Activated naive CD4-positive, alpha-beta T cell treated with anti-CD3 and anti-CD28 coated beads, Interleukin-2, amount 50 U/mL, for 72 hours (primary cell): ENCODE data around the gene SNTG2. TPM values are rescaled to one million over a fixed set of nuclear protein-coding genes. Genes with fewer than 3 reads are reported as not detected.
A peak's percentile ranks its signal among the peaks of the same experiment; 100 is the strongest.

Experiments used
- ATAC-seq, 2 donors: fragments of 150-1000 bp; cut with Tn5 transposase; 2 replicates each; pipeline ENCODE4 v1.10.0; 2021; ENCODE audit warnings: mild to moderate bottlenecking in 2 of 2, moderate library complexity in 2 of 2
- DNase-seq, 2 donors: peaks; one replicate each; pipeline ENCODE4 v3.0.0; 2021 to 2022; ENCODE audit warnings: low spot score in 2 of 2
- H3K27ac Mint-ChIP-seq, 2 donors: one replicate each; pipeline ENCODE4 v1.8.0; 2022; ENCODE audit warnings: mild to moderate bottlenecking in 2 of 2, mixed read lengths in 2 of 2
- H3K36me3 Mint-ChIP-seq, 2 donors: one replicate each; pipeline ENCODE4 v1.8.0; 2022; ENCODE audit warnings: mixed read lengths in 2 of 2
- H3K9me3 Mint-ChIP-seq, 2 donors: one replicate each; pipeline ENCODE4 v1.8.0; 2022; ENCODE audit warnings: mixed read lengths in 2 of 2
- total RNA-seq, 2 donors: library from RNA; stranded (reverse); gene quantifications; one replicate each; pipeline ENCODE4 v1.2.3, GENCODE V29; 2022

Gene SNTG2
- total RNA-seq, 2 donors from 2014 or later, result 0.27 to 2.6 TPM

DNA sequence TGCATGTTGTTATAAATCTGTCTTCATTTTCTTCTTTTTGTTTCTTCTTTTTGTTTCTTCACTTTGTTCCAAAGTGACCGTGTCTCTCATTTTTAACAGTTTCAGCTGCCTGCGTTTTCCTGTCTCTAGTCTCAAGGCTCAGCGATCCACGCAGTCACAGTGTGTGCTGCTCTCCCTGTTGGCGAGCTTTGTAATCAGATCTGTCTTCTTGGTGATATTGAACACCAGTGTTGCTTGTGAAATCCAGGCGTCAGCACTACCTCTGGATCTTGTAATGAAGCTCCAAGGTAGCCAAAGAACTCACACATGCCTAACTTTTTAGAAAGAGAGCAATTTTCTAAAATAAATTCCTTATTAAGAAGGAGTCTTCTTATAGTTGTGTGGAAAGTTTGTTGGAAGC lies 13.2 kb downstream of the SNTG2 start:
- Mint-ChIP-seq H3K36me3 (no peaks in the 10 kb centered on the region), H3K9me3 (peaks cover 0 to 6% of the 10 kb centered on the region in 2 donors), H3K27ac (no peak overlapping the region)
- DNase-seq, result no peak
- ATAC-seq, result no peak

DNA sequence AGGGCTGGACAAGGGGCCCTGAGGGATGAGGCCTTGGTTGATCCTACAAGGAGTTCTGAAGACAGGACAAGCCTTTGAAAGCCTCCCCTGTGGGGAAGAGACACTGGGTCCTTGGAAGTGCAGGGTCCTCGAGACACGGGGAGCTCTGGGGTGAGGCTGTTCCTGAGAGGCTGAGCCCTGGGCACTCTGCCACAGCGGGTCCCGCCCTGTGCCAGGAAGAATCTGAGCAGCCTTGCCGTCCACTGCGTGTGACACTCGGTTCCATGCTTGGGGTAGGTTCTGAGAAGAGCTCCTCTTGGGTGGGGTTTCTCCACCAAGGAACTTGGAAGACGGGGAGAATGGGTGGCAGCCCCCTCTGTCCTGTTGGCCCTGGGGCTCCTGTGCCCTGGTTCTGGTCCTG lies 13.9 kb downstream of the SNTG2 start:
- no peak overlapping the region for H3K27ac Mint-ChIP-seq
- H3K36me3 Mint-ChIP-seq, result no peaks in the 10 kb centered on the region
- DNase-seq, result no peak
- no peak for ATAC-seq
- H3K9me3 Mint-ChIP-seq, result peaks cover 0 to 6% of the 10 kb centered on the region in 2 donors

DNA sequence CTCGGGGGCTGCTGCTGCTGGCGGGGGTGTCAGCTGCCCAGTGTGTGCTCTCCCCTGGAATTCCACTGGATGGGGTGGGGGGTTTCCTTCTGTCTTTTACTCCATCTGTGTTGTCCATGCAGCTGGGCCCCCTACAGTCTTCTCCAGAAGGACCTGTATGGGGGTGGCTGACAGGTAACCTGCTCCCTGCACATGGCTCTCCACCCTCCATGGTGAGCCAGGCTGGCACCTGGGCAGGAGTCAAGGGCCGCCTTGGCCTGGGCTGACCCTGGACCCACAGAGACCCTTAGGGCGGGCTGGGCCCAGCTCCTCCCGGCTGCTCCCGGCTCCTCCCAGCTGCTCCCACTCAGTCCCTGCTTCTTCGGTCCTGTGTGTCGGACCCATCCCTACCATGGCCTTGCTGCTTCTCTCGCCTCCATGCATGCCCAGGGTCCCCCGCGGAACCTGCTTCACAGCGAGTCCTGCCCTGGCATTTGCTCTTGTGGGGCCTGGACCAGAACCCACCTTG lies 15.0 kb downstream of the SNTG2 start:
- ATAC-seq, result no peak
- Mint-ChIP-seq H3K36me3 (peaks cover under 1% of the 10 kb centered on the region in 2 donors), H3K27ac (no peak overlapping the region), H3K9me3 (peaks cover 0 to 6% of the 10 kb centered on the region in 2 donors)
- DNase-seq, result no peak

DNA sequence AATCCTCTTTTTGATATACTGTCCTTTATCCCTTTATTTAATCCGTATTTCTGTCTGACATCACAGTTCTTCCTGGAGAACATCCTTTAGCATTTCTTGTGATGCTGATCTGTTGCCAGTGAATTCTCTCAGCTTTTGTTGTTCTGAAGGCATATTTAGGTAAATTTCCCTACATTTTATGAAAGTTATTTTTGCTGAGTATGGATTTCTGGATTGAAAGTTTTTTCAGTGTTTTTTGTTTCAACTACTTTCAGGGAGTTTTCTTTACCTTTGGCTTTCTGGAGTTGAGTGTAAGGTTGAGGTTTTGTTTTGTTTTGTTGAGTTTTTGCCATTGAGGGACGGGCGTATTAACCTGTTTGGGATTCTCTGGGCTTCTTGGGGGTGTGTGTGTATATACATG lies 22.5 kb downstream of the SNTG2 start:
- H3K36me3 Mint-ChIP-seq, result peaks cover 24 to 29% of the 10 kb centered on the region in 2 donors
- ATAC-seq (no peak), DNase-seq (no peak)
- H3K27ac Mint-ChIP-seq, result no peak overlapping the region
- H3K9me3 Mint-ChIP-seq, result peaks cover 12 to 31% of the 10 kb centered on the region in 2 donors

DNA sequence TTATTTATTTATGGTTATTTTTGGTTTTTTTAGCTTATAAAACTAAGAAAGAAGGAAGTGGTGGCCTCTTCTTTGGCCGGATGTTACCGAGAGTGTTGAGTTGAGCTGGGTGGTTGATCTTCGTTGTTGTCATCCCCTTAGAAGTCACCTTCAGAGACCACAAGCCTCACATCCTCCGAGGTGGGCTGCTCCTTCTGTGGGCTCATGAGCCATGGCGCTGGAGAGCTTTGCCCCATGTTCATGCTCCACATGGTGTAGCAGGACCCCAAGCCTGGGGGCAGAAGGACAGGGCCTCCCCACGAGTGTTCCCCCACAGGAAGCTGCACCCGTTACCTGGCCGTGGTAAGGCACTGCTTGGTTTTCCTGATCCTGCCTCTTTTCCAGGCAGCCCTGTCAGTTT lies 23.4 kb downstream of the SNTG2 start:
- H3K27ac Mint-ChIP-seq, result peak overlapping the region in 1 of 2 donors; percentile 77
- peak; percentile 85 to 89 for ATAC-seq
- DNase-seq, result peak in 1 of 2 donors; percentile 13
- peaks cover 6 to 31% of the 10 kb centered on the region in 2 donors for H3K9me3 Mint-ChIP-seq
- H3K36me3 Mint-ChIP-seq, result peaks cover 24 to 29% of the 10 kb centered on the region in 2 donors

DNA sequence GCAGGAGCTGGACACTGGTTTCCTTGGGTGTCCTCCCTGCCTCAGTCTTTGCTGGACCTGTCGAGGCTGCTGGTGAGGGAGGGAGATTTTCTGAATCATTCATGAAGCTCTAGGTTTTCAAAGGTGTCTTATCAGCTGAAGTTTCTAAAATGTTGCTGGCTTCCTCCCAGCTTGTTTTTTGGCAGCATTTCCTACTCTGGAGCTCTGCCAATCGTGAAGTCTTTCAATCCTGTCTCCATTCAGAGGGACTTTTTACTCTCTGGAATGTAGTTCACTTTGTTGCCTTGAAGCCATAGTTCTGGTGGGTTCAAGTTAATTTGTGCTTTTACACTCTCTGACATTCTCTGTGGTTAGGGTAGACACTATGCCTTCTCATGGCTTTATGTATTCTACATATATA lies 23.9 kb downstream of the SNTG2 start:
- ATAC-seq (peak; percentile 43 to 45), DNase-seq (no peak)
- Mint-ChIP-seq H3K36me3 (peaks cover 24 to 29% of the 10 kb centered on the region in 2 donors), H3K27ac (no peak overlapping the region), H3K9me3 (peaks cover 6 to 31% of the 10 kb centered on the region in 2 donors)

DNA sequence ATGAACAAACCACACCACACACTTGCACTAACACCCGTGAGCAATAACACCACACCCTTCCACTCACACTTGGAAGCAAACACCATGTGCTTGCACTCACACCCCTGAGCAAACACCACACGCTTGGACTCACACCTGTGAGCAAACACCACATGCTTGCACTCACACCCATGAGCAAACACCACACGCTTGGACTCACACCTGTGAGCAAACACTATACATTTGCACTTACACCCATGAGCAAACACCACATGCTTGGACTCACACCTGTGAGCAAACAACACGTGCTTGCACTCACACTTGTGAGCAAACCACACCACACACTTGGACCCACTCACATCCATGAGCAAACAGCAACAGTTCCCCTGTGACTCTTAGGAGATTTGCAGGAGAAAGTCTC lies 24.4 kb downstream of the SNTG2 start:
- DNase-seq, result no peak
- peaks cover 24 to 29% of the 10 kb centered on the region in 2 donors for H3K36me3 Mint-ChIP-seq
- H3K9me3 Mint-ChIP-seq, result peaks cover 6 to 31% of the 10 kb centered on the region in 2 donors
- ATAC-seq, result no peak
- H3K27ac Mint-ChIP-seq, result no peak overlapping the region

DNA sequence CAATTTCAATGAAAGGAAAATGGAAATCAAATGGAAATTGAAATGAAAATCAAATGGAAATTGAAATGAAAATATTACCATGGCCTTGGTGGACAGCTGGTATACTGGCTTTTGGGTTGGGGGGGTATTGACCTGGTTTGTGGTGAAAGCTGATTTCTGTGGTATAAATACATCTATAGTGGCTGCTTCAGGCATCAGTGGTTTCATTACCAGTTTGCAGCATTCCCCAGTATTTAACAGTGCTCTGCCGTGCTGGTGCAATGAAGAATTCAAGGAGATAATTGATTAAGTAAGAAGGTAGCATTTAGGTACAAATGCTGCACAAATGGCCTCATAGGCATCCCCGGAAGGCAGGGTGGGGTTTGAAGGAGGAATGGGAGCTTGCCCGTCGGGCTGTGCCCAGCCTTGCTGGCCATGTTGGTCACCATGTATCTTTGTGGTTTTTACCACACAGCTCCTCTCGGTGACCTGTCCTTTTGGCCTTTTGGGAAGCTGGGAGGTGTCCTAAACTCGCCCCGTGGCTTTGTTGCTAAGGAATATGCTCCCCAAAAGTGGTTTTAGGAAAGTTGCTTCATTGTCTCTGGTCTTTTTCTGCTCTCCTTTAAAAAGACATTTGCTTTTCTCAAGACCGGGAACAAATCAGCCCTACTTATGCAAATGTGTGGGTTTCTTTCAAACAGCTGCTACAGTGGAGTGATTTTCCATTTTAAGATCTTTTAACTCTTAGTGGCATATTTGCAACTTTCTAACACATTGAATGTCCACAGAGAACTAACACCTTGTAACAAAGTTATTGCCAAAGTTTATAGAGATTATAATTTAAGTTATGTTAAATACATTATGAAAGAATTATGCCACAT lies 28.6 kb downstream of the SNTG2 start:
- H3K36me3 Mint-ChIP-seq, result peaks cover 0 to 6% of the 10 kb centered on the region in 2 donors
- no peak overlapping the region for H3K27ac Mint-ChIP-seq
- no peak for ATAC-seq
- peaks cover 3 to 4% of the 10 kb centered on the region in 2 donors for H3K9me3 Mint-ChIP-seq
- no peak for DNase-seq

DNA sequence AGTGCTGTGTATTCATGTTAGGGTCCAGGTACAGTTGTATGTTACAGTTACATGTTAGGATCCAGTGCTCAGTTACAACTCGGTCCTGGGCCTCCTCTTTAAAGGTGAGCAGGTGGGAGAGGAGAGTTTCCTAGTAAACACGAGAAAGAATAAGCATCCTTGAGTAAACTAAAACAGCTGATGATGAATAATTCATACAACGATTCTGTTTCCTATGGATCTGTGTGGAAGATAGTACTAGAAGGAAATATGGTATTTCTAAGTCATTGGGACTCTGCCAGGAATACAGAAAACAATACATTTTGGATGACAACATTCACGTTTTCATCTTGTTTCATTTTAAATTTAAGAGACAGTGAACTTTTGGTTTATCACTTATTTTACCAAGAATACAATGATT lies 29.5 kb downstream of the SNTG2 start:
- DNase-seq (no peak), ATAC-seq (no peak)
- Mint-ChIP-seq H3K36me3 (peaks cover 0 to 1% of the 10 kb centered on the region in 2 donors), H3K9me3 (peaks cover under 1 to 4% of the 10 kb centered on the region in 2 donors), H3K27ac (no peak overlapping the region)

DNA sequence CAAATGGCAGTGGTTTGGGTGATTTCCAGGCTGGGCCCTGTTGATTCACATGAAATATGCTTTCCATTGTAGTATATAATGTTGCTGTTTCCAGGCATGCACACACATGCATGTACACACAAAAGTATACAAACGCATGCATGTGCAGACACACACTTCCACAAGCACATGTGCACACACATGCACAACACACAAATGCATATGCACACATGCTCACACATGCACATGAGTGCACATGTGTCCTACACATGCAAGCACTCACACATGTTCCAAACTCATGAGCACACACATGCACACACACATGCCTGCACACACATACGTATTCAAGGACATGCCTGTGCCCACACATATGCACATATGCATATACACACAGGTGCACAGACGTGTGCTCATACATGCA lies 30.6 kb downstream of the SNTG2 start:
- ATAC-seq, result no peak
- Mint-ChIP-seq H3K36me3 (no peaks in the 10 kb centered on the region), H3K27ac (no peak overlapping the region), H3K9me3 (peaks cover 0 to 4% of the 10 kb centered on the region in 2 donors)
- DNase-seq, result no peak

DNA sequence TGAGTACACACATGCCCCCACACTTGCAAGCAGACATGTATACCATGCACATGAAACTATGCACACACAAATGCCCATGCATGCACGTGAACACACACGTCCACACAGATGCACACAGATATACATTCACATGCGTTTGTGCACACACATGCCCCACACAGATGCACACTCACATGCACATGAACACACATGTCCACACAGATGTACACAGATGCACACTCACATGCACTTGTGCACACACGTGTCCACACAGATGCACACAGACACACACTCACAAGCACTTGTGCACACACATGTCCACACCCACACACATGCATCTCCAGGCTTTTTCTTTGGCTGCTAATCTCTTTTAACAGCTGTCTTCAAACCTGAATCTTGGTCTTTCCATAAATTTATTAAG lies 31.1 kb downstream of the SNTG2 start:
- H3K36me3 Mint-ChIP-seq, result no peaks in the 10 kb centered on the region

DNA sequence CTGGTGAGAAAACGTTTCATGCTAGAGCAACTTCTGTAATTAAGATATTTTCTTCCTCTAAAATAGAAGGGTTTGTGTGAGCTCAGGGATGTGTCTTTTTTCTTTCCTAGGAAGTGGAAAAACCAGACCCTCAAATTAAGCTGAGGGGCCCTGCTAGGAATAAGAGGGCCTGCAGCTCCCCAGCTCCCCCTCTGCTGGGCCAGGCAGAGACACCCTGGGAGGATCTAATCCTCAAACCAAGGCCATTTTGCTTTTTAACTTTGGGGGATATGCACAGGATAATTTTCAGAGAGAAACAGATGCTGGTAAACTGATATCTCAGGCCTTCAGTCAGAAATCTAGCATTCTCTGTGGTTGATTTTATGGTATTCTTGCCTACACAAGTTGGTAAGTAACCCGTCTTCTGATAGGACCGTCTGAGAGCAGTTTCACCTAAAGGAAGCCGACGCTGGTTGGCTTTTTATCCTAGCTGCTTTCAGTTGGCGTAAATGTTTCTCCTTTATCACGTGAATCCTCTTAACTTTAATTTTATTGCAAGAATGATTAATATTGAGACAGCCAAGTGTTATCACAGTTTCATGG lies 34.8 kb downstream of the SNTG2 start:
- no peaks in the 10 kb centered on the region for H3K36me3 Mint-ChIP-seq
- H3K27ac Mint-ChIP-seq, result peak overlapping the region in 1 of 2 donors; percentile 76
- DNase-seq (no peak), ATAC-seq (peak; percentile 61 to 63)
- H3K9me3 Mint-ChIP-seq, result no peaks in the 10 kb centered on the region

More for the DNA sequence above, 31.1 kb downstream of the SNTG2 start:
- ATAC-seq (no peak), DNase-seq (no peak)
- H3K27ac Mint-ChIP-seq, result no peak overlapping the region
- peaks cover 0 to 4% of the 10 kb centered on the region in 2 donors for H3K9me3 Mint-ChIP-seq

DNA sequence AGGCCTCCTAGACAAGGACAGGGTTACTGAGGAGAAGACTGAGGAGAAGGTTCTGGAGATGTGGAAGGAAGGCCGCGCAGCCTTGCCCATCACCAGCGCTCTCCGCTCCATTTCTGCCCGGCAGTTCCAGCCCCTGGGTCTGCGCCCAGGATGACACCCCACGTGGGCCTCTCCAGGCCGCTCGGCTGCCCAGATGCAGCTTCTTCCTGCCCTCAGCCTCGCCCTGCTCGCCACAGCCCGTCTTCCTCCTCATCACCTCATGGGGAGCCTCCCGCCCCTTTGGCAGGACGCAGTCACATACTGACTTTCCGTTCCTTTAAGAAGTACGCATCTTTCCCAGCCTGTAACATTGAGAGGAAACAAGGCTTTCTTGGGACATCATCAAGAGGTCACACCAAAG lies 37.1 kb downstream of the SNTG2 start:
- Mint-ChIP-seq H3K9me3 (no peaks in the 10 kb centered on the region), H3K36me3 (no peaks in the 10 kb centered on the region), H3K27ac (no peak overlapping the region)
- DNase-seq, result no peak
- no peak for ATAC-seq

DNA sequence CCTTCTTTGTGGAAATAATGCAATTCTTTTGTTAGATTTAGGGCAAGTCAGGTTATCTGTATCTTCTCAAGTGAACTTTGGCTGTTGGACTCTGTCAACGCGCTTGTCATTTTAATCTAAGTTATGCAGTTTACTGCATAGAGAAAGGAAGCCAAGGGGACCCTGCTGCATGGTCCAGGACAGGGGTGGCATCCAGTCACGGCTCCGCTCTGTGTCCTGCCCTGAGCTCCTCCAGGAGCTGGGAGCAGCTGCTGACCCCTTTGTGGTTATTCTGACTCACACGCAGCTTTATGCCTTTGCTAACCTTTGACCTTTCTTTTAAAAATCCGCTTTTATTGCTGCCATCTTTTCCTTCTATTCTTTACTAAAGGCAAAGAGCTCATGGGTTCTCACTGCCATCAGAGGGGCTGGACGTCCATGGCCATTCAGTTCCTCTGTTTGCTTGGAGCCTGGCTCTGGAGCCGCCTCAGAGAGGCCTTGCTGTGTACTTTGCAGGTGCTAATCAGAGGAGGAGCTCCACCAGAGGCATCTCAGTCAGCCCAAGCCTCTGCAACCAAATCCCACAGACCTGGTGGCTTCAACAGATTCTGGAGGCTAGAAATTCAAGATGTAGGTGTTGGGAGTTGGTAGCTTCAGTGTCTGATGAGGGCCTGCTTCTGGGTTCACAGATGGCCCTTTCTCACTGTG lies 39.3 kb downstream of the SNTG2 start:
- H3K36me3 Mint-ChIP-seq, result no peaks in the 10 kb centered on the region
- no peaks in the 10 kb centered on the region for H3K9me3 Mint-ChIP-seq
- H3K27ac Mint-ChIP-seq, result no peak overlapping the region
- ATAC-seq (no peak), DNase-seq (no peak)

DNA sequence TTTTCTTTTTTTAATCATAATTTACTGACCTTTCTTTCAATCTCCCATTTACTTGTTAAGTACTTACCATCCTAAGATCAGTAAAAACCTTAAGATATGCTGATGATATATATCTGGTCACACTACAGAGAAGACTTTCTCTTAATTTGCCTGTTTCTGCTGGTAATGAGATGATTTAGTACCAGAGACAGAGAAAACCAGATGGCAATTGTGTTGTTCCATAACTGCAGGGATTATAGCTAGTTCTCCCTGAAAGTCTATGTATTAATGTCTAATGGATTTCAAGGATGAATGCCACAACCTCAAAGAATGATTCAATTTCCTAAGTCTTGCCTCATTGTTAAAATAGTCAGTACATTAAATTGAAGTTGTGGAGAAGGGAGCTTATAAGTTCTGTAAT lies 40.3 kb downstream of the SNTG2 start:
- DNase-seq (no peak), ATAC-seq (no peak)
- H3K27ac Mint-ChIP-seq, result no peak overlapping the region
- H3K36me3 Mint-ChIP-seq, result peaks cover 0 to 7% of the 10 kb centered on the region in 2 donors
- no peaks in the 10 kb centered on the region for H3K9me3 Mint-ChIP-seq

DNA sequence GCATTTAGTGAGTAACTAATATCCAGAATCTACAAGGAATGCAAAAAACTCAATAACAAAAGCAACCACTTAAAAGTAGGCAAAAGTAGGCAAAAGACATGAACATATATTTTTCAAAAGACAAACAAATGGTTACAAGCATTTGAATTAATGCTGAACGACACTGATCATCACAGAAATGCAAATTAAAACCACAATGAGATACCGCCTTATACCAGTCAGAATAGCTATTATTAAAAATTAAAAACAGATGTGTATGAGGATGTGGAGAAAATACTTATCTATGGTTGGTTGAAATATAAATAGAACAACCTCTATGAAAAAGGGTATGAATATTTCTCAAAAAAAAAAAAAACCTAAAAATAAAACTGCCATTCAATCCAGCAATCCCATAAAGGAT lies 51.7 kb downstream of the SNTG2 start:
- no peak overlapping the region for H3K27ac Mint-ChIP-seq
- ATAC-seq (no peak), DNase-seq (no peak)
- peaks cover 6 to 8% of the 10 kb centered on the region in 2 donors for H3K9me3 Mint-ChIP-seq
- peaks cover 9 to 20% of the 10 kb centered on the region in 2 donors for H3K36me3 Mint-ChIP-seq

DNA sequence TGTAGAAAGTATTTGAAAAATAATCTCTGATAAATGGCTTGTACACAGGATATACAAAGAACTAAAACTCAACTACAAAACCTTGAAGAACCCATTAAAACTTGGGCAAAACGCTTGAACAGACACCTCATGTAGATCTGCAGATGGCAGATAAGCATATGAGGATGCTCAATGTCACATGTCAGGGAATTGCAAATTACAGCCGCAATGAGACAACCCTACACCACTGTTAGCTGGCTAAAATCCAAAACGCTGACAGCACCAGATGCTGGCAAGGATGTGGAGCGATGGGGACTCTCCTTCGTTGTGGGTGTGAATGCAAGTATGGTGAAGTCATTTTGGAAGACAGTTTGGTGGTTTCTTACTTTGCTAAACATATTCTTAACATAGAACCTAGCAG lies 53.7 kb downstream of the SNTG2 start:
- DNase-seq (no peak), ATAC-seq (no peak)
- H3K27ac Mint-ChIP-seq, result no peak overlapping the region
- no peaks in the 10 kb centered on the region for H3K36me3 Mint-ChIP-seq
- H3K9me3 Mint-ChIP-seq, result no peaks in the 10 kb centered on the region
